ENCODE data around the gene MXI1.
A peak's percentile ranks its signal among the peaks of the same experiment; 100 is the strongest.
"Not testable (repeated sequence)": the region's sequence is repeated elsewhere in the genome, so short reads cannot be mapped to it uniquely, and the experiment has no call there.

Gene MXI1

GRCh38 chr10:110184398-110184797, 23.0 kb upstream of the MXI1 start:
- peak in 1 of 2 experiments; percentile 33 for DNase-seq

DNA sequence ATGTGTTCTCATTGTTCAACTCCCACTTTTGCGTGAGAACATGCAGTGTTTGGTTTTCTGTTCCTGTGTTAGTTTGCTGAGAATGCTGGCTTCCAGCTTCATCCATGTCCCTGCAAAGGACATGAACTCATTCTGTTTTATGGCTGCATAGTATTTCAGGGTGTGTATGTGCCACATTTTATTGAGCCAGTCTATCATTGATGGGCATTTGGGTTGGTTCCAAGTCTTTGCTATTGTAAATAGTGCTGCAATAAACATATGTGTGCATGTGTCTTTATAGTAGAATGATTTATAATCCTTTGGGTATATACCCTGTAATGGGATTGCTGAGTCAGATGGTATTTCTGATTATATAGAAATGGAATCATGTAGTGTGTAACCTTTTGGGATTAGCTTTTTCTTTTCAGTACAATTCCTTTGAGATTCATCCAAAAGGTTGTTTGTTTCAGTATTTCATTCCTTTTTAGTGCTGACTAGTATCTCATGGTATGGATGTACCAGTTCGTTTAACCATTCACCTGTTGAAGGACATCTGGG, 21.7 kb upstream of the MXI1 start:
- not testable (repeated sequence) for DNase-seq

GRCh38 chr10:110190170-110190569, 17.2 kb upstream of the MXI1 start:
- DNase-seq = no peak

- DNase-seq = peak in 1 of 2 experiments; percentile 13
These were observed 14.9 kb upstream of the MXI1 start for GRCh38 chr10:110192552-110192951.

- DNase-seq = peak in 1 of 2 experiments; percentile 17
These were observed 6.9 kb upstream of the MXI1 start for GRCh38 chr10:110200503-110200902.

GRCh38 chr10:110201046-110201445, 6.4 kb upstream of the MXI1 start:
- DNase-seq = not testable (repeated sequence)

DNA sequence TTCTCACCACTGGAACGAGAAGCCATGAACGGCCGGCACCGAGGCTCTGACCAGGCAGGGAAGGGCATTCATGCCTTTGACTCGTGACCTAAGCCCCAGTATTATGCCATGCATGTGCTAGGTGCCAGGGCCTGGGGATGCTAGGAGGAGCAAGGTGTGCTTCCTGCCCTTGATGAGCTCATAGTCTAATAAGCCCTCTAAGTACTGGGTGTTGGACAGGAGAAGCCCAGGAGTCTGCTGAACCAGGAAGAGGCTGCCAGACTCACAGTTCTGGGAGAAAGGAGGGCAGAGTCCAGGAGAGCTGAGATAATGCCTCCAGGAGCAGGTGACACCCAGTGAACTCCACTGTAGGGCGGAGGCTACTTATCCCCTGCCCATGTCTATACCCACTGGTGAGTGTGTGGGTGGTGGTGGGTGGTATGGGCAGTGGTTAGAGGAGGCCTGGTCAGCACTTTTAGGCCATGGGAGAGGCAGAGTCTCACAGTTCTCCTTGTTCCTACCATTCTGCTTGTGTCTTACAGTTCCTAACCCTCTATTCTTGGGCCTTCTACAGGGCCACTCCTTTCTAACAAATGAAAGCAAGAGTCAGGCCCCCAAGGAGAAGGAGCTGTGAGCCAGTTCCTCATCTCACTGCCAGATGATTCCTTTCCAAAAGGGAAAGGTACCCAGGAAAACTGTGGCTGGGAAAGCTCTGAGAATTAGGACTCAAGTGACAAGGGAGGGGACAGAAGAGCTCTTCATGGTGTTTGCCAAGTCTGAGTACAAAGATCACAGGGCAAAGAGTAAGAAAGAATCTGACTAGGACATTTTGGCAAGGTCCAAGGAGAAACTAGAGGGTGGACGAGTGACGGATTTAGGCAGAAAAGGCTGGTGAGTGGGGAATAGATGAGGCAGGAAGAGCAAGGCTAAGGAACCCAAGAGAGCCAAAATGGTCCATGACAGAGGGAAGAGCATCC, 3.6 kb upstream of the MXI1 start:
- no peak for DNase-seq

- no peak for DNase-seq
These were observed 2.2 kb upstream of the MXI1 start for GRCh38 chr10:110205051-110205675.

GRCh38 chr10:110207805-110208613, 604 bp downstream of the MXI1 start:
- peak; percentile 80 to 88 for DNase-seq

DNA sequence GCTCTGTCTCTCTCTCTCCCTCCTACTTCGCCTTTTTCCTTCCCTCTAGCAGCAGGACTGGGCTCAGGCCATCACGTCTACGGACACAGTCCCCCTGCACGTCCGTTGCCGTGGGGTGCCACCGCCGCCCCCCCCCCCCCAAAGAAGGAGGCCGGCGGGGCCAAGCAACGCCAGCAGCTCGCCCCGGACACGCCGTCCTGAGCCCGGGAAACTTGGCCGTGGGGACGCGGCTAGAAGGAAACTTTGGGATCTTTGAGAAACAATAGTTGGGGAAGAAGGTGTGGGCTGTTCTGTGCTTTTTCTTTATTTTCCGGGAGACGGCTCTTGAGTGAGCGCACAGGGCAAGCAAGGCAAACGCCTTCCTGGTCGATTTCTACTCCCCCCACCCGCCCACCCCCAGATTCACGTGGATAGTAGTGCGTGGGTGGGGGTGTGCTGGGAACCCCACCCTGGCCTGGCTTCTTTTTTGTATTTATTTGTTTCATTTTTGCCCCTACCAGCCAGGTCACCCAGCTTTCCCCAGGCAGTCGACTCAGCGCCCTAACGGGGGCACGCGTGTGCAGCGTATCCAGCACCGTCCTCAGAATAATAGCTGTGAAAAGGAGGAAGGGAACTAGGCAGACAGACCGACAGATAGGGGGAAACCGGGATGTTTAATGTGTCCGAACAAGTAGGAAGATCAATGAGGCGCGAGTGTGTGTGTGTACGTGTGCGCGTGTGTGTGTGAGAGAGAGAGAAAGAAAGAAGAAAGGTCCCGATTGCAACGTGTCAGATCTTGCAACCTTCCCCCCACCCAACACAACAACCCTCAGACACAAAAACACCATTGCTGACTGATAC, 1.4 kb downstream of the MXI1 start:
- DNase-seq = peak; percentile 75 to 83

- DNase-seq = peak; percentile 75 to 76
These were observed 2.1 kb downstream of the MXI1 start for GRCh38 chr10:110209454-110209925.

GRCh38 chr10:110209926-110210673, 2.7 kb downstream of the MXI1 start:
- DNase-seq = peak; percentile 59 to 62

- DNase-seq = peak; percentile 100
These were observed 3.5 kb downstream of the MXI1 start for GRCh38 chr10:110210674-110211464.

GRCh38 chr10:110211465-110211843, 4.0 kb downstream of the MXI1 start:
- peak; percentile 78 to 81 for DNase-seq

- peak; percentile 83 to 87 for DNase-seq
These were observed 5.0 kb downstream of the MXI1 start for GRCh38 chr10:110212119-110213006.

DNA sequence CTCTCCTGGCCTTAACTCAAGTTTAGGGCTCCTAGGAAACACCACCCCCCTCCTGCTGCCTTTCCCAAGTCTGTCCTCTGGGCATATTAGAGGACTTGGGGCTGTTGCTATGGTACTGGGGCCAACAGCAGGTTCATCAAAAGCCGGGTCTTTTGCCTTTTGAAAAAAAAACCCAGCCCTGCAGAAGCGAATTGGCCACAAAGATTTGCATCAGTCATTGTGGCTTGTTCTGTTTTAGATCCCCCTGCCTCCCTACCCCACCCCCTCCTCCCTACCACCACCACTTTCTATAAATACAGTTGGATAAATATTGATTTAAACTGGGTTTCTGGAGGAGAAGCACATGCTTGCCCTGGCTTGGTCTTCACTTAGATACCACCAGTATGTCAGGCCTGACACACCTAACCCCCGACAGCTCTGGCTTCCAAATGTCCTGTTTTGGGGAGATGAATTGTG, 7.0 kb downstream of the MXI1 start:
- peak; percentile 21 to 26 for DNase-seq

DNA sequence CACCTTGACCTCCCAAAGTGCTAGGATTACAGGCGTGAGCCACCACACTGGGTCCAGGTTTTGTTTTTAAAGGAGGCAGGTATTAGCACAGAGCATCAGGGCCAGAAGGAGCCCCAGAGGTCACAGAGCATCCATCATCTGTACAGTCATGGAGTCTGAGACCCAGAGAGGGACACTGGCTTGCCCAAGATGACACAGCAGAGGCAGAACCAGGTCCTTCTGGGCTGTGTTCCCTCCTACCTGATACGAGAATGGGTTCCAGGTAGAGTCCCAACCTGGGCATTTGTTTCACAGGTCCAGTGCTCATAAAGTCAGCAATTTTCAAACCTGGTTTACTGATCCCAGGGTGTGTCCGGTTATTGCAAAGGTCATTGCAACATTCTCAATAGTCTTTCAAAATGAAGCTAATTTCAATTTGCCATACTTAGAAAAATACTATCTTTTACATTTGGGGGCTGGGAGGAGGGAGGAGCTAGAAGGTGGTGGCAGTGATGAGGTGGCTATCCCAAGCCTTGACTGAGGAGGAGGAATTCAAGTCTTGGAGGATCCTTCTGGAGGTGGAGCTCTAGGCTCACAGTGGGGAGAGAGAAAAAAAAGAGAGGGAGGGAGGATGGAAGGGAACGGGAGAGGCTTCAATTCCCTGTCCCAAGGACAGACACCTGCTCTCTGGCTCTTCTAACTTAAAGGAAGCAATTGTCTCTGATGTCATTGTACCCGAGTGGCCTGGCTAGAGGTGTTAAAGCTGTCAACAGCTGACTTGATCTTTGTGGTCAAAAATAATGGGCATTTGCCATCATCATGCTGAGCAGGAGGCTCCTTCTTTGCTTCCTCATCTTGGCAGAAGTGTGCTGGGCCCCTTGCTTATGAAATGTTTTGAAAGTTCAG, 8.1 kb downstream of the MXI1 start:
- no peak for DNase-seq

DNA sequence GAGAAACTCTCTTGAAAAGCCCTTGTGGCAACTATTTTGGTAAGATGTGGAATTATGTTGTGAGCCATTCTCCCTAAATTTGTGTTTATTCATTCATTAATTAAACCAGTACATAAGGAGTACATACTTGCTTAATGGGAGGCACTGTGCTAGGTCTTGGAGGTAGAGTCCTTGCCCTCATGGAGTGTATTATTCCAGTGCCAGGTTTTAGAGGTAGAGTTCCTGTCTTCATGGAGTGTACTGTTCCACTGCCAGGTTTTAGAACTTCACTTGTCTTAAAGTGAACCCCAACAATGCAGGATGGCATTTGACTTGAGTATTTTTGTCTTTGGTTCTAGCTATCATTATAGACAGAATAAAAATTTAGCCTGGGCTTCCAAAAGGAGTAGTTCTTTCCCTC, 8.8 kb downstream of the MXI1 start:
- peak; percentile 26 to 34 for DNase-seq
